ENCODE measurements around the gene ABCC8.

Gene ABCC8

DNA sequence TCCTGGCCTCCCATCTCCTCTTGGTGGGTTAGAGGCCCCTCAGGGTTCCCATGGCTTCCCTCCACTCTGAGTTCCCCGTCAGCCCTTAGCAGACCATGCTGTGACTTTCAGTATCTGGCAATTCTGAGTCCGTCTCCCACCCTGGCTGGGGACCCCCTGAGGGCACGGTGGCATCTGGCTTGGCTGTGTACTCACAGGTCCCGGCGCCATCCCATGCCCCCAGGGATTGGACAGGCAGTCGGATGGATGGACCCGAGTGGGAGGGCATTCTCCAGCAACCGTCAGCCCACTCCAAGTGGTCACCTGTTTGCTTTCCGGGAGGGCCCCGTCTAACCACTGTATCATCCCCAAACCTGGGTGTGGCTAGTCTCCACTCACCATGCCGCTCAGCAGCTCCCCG is 24.0 kb upstream of the ABCC8 start:
- H3K4me3 ChIP-seq (ENCODE audit: low read depth, low read length, poor library complexity, severe bottlenecking) = no peak overlapping the region
- H3K36me3 ChIP-seq (ENCODE audit: insufficient read depth, low read length) = no peaks in the 10 kb centered on the region
- H3K79me2 ChIP-seq (ENCODE audit: insufficient read depth, low read length) = no peaks in the 10 kb centered on the region
- no peak overlapping the region for H3K9ac ChIP-seq (ENCODE audit: low read length)
- no peaks in the 10 kb centered on the region for H3K9me3 ChIP-seq (ENCODE audit: low read length)
- H3K4me1 ChIP-seq (ENCODE audit: insufficient read depth, low read length, severe bottlenecking) = no peaks in the 10 kb centered on the region
- H3K27ac ChIP-seq (ENCODE audit: low read depth, low read length, poor library complexity, severe bottlenecking) = no peak overlapping the region
- H3K4me2 ChIP-seq (ENCODE audit: low read length) = no peak overlapping the region
- no peaks in the 10 kb centered on the region for H4K20me1 ChIP-seq (ENCODE audit: insufficient read depth, low read length)
- no peak overlapping the region for H2AFZ ChIP-seq (ENCODE audit: low read length)
- H3F3A ChIP-seq (ENCODE audit: insufficient read depth, low read length) = no peaks in the 10 kb centered on the region
- TF ChIP-seq, protein P1, sequence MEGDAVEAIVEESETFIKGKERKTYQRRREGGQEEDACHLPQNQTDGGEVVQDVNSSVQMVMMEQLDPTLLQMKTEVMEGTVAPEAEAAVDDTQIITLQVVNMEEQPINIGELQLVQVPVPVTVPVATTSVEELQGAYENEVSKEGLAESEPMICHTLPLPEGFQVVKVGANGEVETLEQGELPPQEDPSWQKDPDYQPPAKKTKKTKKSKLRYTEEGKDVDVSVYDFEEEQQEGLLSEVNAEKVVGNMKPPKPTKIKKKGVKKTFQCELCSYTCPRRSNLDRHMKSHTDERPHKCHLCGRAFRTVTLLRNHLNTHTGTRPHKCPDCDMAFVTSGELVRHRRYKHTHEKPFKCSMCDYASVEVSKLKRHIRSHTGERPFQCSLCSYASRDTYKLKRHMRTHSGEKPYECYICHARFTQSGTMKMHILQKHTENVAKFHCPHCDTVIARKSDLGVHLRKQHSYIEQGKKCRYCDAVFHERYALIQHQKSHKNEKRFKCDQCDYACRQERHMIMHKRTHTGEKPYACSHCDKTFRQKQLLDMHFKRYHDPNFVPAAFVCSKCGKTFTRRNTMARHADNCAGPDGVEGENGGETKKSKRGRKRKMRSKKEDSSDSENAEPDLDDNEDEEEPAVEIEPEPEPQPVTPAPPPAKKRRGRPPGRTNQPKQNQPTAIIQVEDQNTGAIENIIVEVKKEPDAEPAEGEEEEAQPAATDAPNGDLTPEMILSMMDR (IDR thresholded peaks at IDR 0.05; ENCODE audit: low read length) = no peak
- TF ChIP-seq EZH2 (IDR thresholded peaks at IDR 0.05; ENCODE audit: borderline replicate concordance, low read length) = no peak
- no peaks in the 10 kb centered on the region for H3K27me3 ChIP-seq (ENCODE audit: insufficient read depth, low read length)
- H3K9me2 ChIP-seq (ENCODE audit: low read depth, low read length) = no peaks in the 10 kb centered on the region

DNA sequence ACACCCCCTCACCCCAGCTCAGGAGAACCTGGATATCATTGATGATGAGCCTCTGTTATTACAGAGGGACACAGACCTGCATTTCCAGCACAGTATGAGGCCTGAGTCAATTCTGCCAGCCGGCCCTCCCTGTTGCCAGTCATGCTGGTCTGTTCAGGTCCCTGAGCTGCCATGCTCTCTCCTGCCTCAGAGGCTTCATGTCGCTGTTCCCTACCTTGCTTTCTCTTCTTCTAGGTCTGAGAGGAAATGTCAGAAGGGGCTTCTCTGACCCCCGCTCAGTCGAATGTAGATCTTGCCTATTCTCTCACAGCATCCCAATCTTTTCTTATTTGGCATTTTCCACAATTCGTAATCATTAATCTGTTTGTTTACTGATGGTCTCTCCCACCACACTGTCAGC is 21.8 kb upstream of the ABCC8 start:
- TF ChIP-seq, protein P1 (IDR thresholded peaks at IDR 0.05; ENCODE audit: low read length) = peak; percentile 51
- no peak for TF ChIP-seq EZH2 (IDR thresholded peaks at IDR 0.05; ENCODE audit: borderline replicate concordance, low read length)
- no peaks in the 10 kb centered on the region for H3K9me2 ChIP-seq (ENCODE audit: low read depth, low read length)
- no peaks in the 10 kb centered on the region for H3K36me3 ChIP-seq (ENCODE audit: insufficient read depth, low read length)
- no peak overlapping the region for H3K27ac ChIP-seq (ENCODE audit: low read depth, low read length, poor library complexity, severe bottlenecking)
- H3K27me3 ChIP-seq (ENCODE audit: insufficient read depth, low read length) = no peaks in the 10 kb centered on the region
- no peak overlapping the region for H2AFZ ChIP-seq (ENCODE audit: low read length)
- no peaks in the 10 kb centered on the region for H3K9me3 ChIP-seq (ENCODE audit: low read length)
- no peaks in the 10 kb centered on the region for H3K79me2 ChIP-seq (ENCODE audit: insufficient read depth, low read length)
- H4K20me1 ChIP-seq (ENCODE audit: insufficient read depth, low read length) = no peaks in the 10 kb centered on the region
- no peaks in the 10 kb centered on the region for H3F3A ChIP-seq (ENCODE audit: insufficient read depth, low read length)
- H3K4me2 ChIP-seq (ENCODE audit: low read length) = no peak overlapping the region
- no peak overlapping the region for H3K4me3 ChIP-seq (ENCODE audit: low read depth, low read length, poor library complexity, severe bottlenecking)
- H3K9ac ChIP-seq (ENCODE audit: low read length) = no peak overlapping the region
- no peaks in the 10 kb centered on the region for H3K4me1 ChIP-seq (ENCODE audit: insufficient read depth, low read length, severe bottlenecking)

DNA sequence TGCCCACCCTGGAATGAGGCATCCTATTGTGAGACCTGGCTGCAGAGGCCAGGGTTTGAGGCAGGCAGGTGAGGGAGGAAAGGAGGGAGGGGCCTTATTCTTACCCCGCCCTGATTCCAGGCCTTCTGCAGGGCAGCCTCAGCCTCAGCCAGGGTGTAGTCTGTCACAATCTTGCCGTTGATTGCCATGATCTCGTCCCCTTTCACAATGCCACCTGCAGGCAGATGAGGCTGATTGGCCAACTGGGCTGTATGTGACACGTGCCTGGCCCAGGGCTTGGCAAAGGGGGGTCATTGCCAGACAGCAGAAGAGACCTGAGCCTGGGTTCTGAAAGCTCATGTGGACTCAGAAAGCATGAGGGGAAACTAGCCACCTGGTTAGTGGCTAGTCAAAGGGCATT is 21.4 kb upstream of the ABCC8 start:
- H3K27ac ChIP-seq (ENCODE audit: low read depth, low read length, poor library complexity, severe bottlenecking) = no peak overlapping the region
- H3K79me2 ChIP-seq (ENCODE audit: insufficient read depth, low read length) = no peaks in the 10 kb centered on the region
- no peak overlapping the region for H3K4me3 ChIP-seq (ENCODE audit: low read depth, low read length, poor library complexity, severe bottlenecking)
- no peaks in the 10 kb centered on the region for H3K9me2 ChIP-seq (ENCODE audit: low read depth, low read length)
- H3K4me1 ChIP-seq (ENCODE audit: insufficient read depth, low read length, severe bottlenecking) = no peaks in the 10 kb centered on the region
- H3K4me2 ChIP-seq (ENCODE audit: low read length) = no peak overlapping the region
- no peak overlapping the region for H3K9ac ChIP-seq (ENCODE audit: low read length)
- no peaks in the 10 kb centered on the region for H3F3A ChIP-seq (ENCODE audit: insufficient read depth, low read length)
- no peaks in the 10 kb centered on the region for H3K36me3 ChIP-seq (ENCODE audit: insufficient read depth, low read length)
- no peaks in the 10 kb centered on the region for H3K9me3 ChIP-seq (ENCODE audit: low read length)
- no peak overlapping the region for H2AFZ ChIP-seq (ENCODE audit: low read length)
- no peak for TF ChIP-seq EZH2 (IDR thresholded peaks at IDR 0.05; ENCODE audit: borderline replicate concordance, low read length)
- TF ChIP-seq, protein P1 (IDR thresholded peaks at IDR 0.05; ENCODE audit: low read length) = no peak
- no peaks in the 10 kb centered on the region for H3K27me3 ChIP-seq (ENCODE audit: insufficient read depth, low read length)
- H4K20me1 ChIP-seq (ENCODE audit: insufficient read depth, low read length) = no peaks in the 10 kb centered on the region

All from OCI-LY1 (cell line).